GM23338 (cell line): ENCODE measurements around the gene TLR9. TPM values are rescaled to one million over a fixed set of nuclear protein-coding genes. Genes with fewer than 3 reads are reported as not detected.

Experiments used
- ATAC-seq: fragments of 200-7000 bp; cut with Tn5 transposase; 3 replicates; pipeline ENCODE4 v1.9.1; 2020
- DNase-seq: peaks from one replicate; pipeline ENCODE4 v3.0.0-alpha.2; 2015; ENCODE audit warnings: low spot score
- H2AFZ ChIP-seq: fragments of 200-600 bp; sonication (generic); 2 replicates; pipeline ENCODE4 v1.8.0; 2016; ENCODE audit warnings: antibody characterized with exemption, mild to moderate bottlenecking, moderate library complexity
- H3F3A ChIP-seq: fragments of 200-600 bp; sonication (generic); replicated peaks from 2 replicates; pipeline ENCODE4 v1.8.0; 2017; ENCODE audit warnings: antibody characterized with exemption, mixed run types, low read depth
- H3K27ac ChIP-seq: fragments of 200-600 bp; sonication (generic); 2 replicates; pipeline ENCODE4 v1.6.1; 2016; ENCODE audit warnings: low read depth
- H3K27me3 ChIP-seq: fragments of 200-600 bp; sonication (generic); 2 replicates; pipeline ENCODE4 v1.8.0; 2016; ENCODE audit warnings: mild to moderate bottlenecking, mixed run types, moderate library complexity; ENCODE audit not compliant: insufficient read depth
- H3K36me3 ChIP-seq: fragments of 200-600 bp; sonication (generic); 2 replicates; pipeline ENCODE4 v1.8.0; 2016; ENCODE audit warnings: mild to moderate bottlenecking; ENCODE audit not compliant: insufficient read depth
- H3K4me1 ChIP-seq: fragments of 200-600 bp; sonication (generic); 2 replicates; pipeline ENCODE4 v1.8.0; 2016; ENCODE audit warnings: mild to moderate bottlenecking, moderate library complexity; ENCODE audit not compliant: insufficient read depth
- H3K4me2 ChIP-seq: fragments of 200-600 bp; sonication (generic); 2 replicates; pipeline ENCODE4 v1.7.1; 2017; ENCODE audit warnings: mixed run types
- H3K4me3 ChIP-seq: fragments of 200-600 bp; sonication (generic); 2 replicates; pipeline ENCODE4 v1.6.1; 2016; ENCODE audit warnings: mixed run types
- H3K79me2 ChIP-seq: fragments of 200-600 bp; sonication (generic); replicated peaks from 2 replicates; pipeline ENCODE4 v1.8.0; 2017; ENCODE audit warnings: mild to moderate bottlenecking; ENCODE audit not compliant: insufficient read depth
- H3K9me2 ChIP-seq: fragments of 200-600 bp; sonication (generic); 2 replicates; pipeline ENCODE4 v1.8.0; 2017; ENCODE audit not compliant: insufficient read depth
- H4K20me1 ChIP-seq: fragments of 200-600 bp; sonication (generic); replicated peaks from 2 replicates; pipeline ENCODE4 v1.8.0; 2017; ENCODE audit warnings: mild to moderate bottlenecking; ENCODE audit not compliant: insufficient read depth
- H3K27ac Mint-ChIP-seq: 2 replicates; pipeline ENCODE4 v1.8.0; 2020; ENCODE audit warnings: inconsistent platforms, mild to moderate bottlenecking, moderate library complexity, mixed read lengths
- H3K27me3 Mint-ChIP-seq: 3 replicates; pipeline ENCODE4 v1.8.0; 2022; ENCODE audit warnings: low read depth, mild to moderate bottlenecking, moderate library complexity, mixed read lengths, inconsistent platforms; ENCODE audit not compliant: insufficient read depth, poor library complexity
- H3K36me3 Mint-ChIP-seq: 3 replicates; pipeline ENCODE4 v1.8.0; 2021; ENCODE audit warnings: low read depth, mild to moderate bottlenecking, inconsistent platforms, moderate library complexity, mixed read lengths
- H3K4me1 Mint-ChIP-seq: 3 replicates; pipeline ENCODE4 v1.8.0; 2020; ENCODE audit warnings: mild to moderate bottlenecking, inconsistent platforms, mixed read lengths
- H3K4me3 Mint-ChIP-seq: 3 replicates; pipeline ENCODE4 v1.8.0; 2021; ENCODE audit warnings: moderate library complexity, mild to moderate bottlenecking, inconsistent platforms, mixed read lengths
- H3K9me3 Mint-ChIP-seq: 3 replicates; pipeline ENCODE4 v1.8.0; 2020; ENCODE audit warnings: moderate library complexity, mild to moderate bottlenecking, inconsistent platforms, mixed read lengths
- CREB1 ChIP-seq: fragments of 250-450 bp; sonication (Bioruptor Pico); IDR thresholded peaks from 2 replicates; pipeline ENCODE4 v1.5.0; 2020; ENCODE audit warnings: low read depth, mild to moderate bottlenecking, moderate library complexity
- CTCF ChIP-seq, 2 experiments: fragments of 200-600 bp in 1 of 2; sonication (generic) in 1 of 2; conservative IDR thresholded peaks; 2 replicates each; pipeline versions ENCODE4 v1.5.1 to v1.6.1; 2016 to 2017; ENCODE audit warnings: antibody characterized with exemption in 2 of 2, low read depth in 2 of 2, mild to moderate bottlenecking in 2 of 2, moderate library complexity in 1 of 2
- ETS1 ChIP-seq: IDR thresholded peaks from 2 replicates; pipeline ENCODE4 v1.6.1; 2016; ENCODE audit warnings: antibody characterized with exemption
- EZH2 ChIP-seq: fragments of 200-600 bp; sonication (generic); IDR thresholded peaks from one replicate; pipeline ENCODE4 v1.8.0; 2017; ENCODE audit warnings: antibody characterized with exemption, mild to moderate bottlenecking, low read depth; ENCODE audit not compliant: unreplicated experiment
- EZH2phosphoT487 ChIP-seq: fragments of 200-600 bp; sonication (generic); IDR thresholded peaks from one replicate; pipeline ENCODE4 v1.8.1; 2018; ENCODE audit warnings: antibody characterized with exemption; ENCODE audit not compliant: unreplicated experiment
- JUNB ChIP-seq: IDR thresholded peaks from one replicate; pipeline ENCODE4 v1.6.1; 2016; ENCODE audit warnings: antibody characterized with exemption; ENCODE audit not compliant: unreplicated experiment
- NANOG ChIP-seq: IDR thresholded peaks from 2 replicates; pipeline ENCODE4 v1.6.1; 2016; ENCODE audit warnings: antibody characterized with exemption, borderline replicate concordance
- POLR2AphosphoS5 ChIP-seq: IDR thresholded peaks from 2 replicates; pipeline ENCODE4 v1.6.1; 2016; ENCODE audit warnings: antibody characterized with exemption, low read depth
- REST ChIP-seq: IDR thresholded peaks from one replicate; pipeline ENCODE4 v1.6.1; 2018; ENCODE audit warnings: antibody characterized with exemption; ENCODE audit not compliant: unreplicated experiment
- STAT1 ChIP-seq: IDR thresholded peaks from one replicate; pipeline ENCODE4 v1.6.1; 2016; ENCODE audit warnings: antibody characterized with exemption; ENCODE audit not compliant: unreplicated experiment
- ZNF114 ChIP-seq: fragments of 250-450 bp; sonication (Bioruptor Pico); IDR thresholded peaks from 2 replicates; pipeline ENCODE4 v1.5.0; 2020; ENCODE audit warnings: mild to moderate bottlenecking, moderate library complexity
- ZNF331 ChIP-seq: fragments of 250-450 bp; sonication (Bioruptor Pico); IDR thresholded peaks from 2 replicates; pipeline ENCODE4 v1.5.0; 2020; ENCODE audit warnings: low read depth, mild to moderate bottlenecking, moderate library complexity
- ZNF462 ChIP-seq: fragments of 250-450 bp; sonication (Bioruptor Pico); IDR thresholded peaks from 2 replicates; pipeline ENCODE4 v1.5.0; 2020; ENCODE audit warnings: mild to moderate bottlenecking, moderate library complexity
- polyA plus RNA-seq: library from polyadenylated mRNA; unstranded; fragments of >200 nt; fragmentation: Nextera tagmentation; extraction: Ambion mirVana; gene quantifications from 2 replicates; pipeline ENCODE4 v1.2.1, GENCODE V29; 2016
- total RNA-seq: library from RNA; depleted of rRNA; stranded (reverse); fragments of >200 nt; shearing (Covaris generic); gene quantifications from 2 replicates; pipeline ENCODE4 v1.2.3, GENCODE V29; 2014

Gene TLR9
- total and polyA plus RNA-seq, 2 experiments from 2014 or later: not detected

- Mint-ChIP-seq H3K27ac (no peak overlapping the region), H3K4me3 (no peak overlapping the region), H3K36me3 (no peaks in the 10 kb centered on the region; the same call in 2 of the 3 replicates), H3K4me1 (peaks cover 11% of the 10 kb centered on the region), H3K9me3 (no peaks in the 10 kb centered on the region), H3K27me3 (peaks cover 15% of the 10 kb centered on the region)
- Histone ChIP-seq H3K4me2 (no peak overlapping the region), H4K20me1 (no peaks in the 10 kb centered on the region), H3K4me1 (peaks cover 3% of the 10 kb centered on the region), H3K36me3 (no peaks in the 10 kb centered on the region), H3K79me2 (no peaks in the 10 kb centered on the region), H2AFZ (no peak overlapping the region), H3K9me2 (no peaks in the 10 kb centered on the region), H3K4me3 (no peak overlapping the region), H3K27me3 (no peaks in the 10 kb centered on the region), H3K27ac (no peak overlapping the region), H3F3A (no peaks in the 10 kb centered on the region)
- no peak for DNase-seq
- TF ChIP-seq ZNF331: no peak
- no peak for TF ChIP-seq ETS1
- no peak for TF ChIP-seq ZNF462
- no peak for TF ChIP-seq EZH2phosphoT487
- no peak for TF ChIP-seq JUNB
- TF ChIP-seq NANOG: no peak
- TF ChIP-seq REST: no peak
- no peak for TF ChIP-seq STAT1
- TF ChIP-seq ZNF114 (CRISPR knock-in tag): no peak
- TF ChIP-seq POLR2AphosphoS5: no peak
- TF ChIP-seq CREB1 (CRISPR knock-in tag): no peak
- TF ChIP-seq EZH2: no peak
- no peak for TF ChIP-seq CTCF (conservative IDR thresholded peaks at IDR 0.05; ENCODE audit: low read depth in 2 of 2)
- no peak for ATAC-seq
Observed at GRCh38 chr3:52222319-52223221, 2.9 kb downstream of the TLR9 start.
